GM21360 (cell line): Measurements from ENCODE around the gene GRID1.

Source experiments
- ATAC-seq: cut with Tn5 transposase; IDR thresholded peaks from one replicate; pipeline ENCODE4 v1.9.1; 2021; ENCODE audit warnings: mild to moderate bottlenecking, moderate library complexity; ENCODE audit not compliant: unreplicated experiment

Gene GRID1

DNA sequence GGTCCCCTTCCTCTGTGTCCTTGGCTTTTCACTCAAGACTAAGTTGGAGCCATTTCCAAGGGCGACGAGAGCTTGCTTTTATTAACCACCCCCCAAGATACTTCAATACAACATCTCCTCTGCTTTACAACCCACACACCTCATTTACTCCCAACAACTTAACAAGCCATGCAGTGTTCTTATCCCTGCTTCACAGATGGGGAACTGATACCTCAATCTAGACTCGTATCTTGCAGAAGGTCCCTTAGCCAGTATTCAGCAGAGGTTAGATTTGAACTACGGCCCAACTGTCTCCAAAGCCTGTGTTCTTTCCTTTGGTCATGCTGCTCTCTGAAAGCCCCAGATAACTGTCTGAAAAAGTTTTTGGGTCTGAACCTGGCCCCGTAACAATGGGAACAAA lies 444.8 kb downstream of the GRID1 start:
- ATAC-seq, result no peak

DNA sequence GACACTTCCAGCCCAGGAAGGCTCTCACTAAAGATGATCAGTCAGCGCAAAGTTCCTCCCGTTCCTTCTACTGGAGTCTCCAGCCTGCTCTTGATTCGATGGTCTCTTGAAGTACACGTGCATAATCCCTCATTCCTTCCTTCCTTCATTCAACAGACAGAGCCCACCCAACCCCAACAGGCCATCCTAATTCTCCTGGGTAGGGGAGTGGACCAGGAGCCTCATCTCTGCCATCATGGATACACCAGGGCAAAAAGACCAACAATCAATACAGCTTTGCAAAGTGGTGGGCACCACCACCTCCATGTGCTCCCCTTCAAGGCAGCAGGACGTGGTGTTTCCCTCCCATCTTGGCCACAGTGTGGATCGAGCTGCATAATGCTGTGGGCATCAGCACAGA lies 446.3 kb downstream of the GRID1 start:
- ATAC-seq, result no peak

DNA sequence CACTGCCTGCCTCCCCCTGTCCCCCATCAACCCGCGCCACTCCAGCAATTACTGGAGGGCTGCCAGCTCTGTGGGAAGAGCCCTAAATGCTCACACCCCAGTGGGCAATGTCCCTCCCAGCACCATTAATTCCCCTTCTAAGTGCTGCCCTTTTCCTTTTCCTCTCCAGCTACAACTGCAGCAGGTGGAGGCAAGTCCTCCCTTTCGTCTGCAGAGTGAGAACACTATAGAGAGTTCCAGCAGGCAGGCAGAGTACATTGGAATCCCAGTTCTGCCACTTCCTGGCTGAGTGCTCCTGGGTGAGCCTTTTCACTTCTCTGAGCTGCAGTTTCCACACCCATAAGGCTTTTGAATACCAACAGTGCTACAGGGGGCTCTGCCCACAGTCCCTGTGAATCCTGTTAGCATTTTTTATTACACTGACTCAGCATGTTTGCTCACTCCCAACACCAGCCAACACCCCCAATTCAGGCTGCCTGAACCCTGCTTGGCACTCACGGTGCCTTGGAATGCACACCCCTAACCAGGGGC lies 447.0 kb downstream of the GRID1 start:
- no peak for ATAC-seq

DNA sequence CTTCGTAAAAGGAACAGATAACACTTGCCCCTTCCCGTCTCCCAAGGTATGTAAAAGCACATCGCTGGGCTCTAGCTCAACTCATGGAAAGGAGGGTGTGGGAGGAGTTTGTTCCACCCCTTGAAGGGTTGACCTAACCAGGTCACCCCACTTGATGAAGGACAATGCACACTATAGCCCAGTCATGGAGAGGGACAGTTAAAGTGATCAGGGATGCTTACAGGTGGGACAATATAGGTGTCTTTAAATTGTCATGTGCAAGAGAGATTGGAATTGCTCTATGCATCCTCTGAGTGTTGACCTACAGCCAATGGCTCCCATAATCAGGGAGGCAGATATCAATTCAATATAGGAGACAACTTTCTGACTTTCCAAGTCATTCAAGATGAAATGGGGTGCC lies 448.2 kb downstream of the GRID1 start:
- ATAC-seq, result no peak

DNA sequence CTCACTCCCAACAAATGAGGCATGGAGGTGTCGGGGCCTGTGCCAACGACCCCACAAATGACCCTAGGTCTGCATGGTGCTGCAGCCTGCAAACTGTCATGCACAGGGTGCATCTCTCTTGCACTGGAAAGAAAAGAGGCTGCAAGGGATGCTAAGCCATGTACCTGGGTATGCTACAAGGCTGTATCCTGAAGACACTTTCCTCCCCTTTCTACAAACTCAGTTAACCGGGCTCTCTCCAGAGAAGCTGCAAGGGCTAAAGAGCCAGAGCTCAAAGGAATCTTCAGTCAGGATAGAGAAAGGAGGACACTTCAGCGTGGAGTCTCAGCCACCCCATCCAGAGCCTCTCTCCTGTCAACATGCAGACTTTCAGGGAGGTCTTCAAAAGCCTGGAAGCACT lies 449.0 kb downstream of the GRID1 start:
- no peak for ATAC-seq

DNA sequence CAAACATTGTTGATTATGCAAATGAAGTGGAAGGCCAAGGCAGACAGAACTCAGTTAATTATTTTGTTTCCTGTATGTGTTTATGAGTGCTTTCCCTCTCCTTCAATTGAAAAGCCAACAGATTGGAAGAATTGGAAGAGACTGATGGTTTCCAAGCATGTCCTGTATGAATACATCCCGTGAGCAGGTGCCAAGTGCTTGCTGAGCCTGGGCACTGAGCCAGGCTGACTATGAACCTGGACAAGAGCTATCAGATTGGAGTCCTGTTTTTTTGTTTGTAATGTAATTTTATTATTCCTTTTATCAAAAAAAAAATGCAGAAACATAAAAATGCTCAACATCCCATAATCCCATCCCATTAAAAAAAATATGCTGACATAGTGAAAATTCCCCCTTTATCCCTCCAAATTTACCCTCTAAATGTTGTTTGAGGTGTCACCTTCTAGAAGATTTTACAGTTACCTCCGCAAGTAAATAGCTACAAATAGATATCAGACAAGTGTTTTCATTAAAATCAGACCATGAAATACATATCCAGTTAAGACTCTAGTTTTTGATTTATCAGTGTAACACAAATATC lies 449.5 kb downstream of the GRID1 start:
- ATAC-seq, result no peak

DNA sequence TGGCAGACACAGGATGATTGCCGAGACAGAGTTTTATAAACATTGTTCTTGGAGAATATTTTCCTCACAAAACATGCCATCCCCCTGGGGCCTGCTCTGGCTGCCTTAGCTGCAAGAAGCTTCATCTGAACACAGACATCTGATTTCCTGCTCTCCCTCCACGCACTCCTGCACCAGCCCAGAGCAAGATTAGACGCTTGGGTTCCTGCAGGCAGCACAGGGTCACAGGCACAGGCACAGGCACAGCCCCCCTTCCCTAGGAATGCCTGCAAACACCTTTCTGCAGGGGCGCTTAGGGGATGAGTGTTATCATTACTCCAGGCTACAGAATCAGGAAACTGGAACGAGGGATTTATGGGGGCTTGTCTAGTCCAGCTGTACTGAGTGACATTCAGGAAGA lies 450.3 kb downstream of the GRID1 start:
- no peak for ATAC-seq

DNA sequence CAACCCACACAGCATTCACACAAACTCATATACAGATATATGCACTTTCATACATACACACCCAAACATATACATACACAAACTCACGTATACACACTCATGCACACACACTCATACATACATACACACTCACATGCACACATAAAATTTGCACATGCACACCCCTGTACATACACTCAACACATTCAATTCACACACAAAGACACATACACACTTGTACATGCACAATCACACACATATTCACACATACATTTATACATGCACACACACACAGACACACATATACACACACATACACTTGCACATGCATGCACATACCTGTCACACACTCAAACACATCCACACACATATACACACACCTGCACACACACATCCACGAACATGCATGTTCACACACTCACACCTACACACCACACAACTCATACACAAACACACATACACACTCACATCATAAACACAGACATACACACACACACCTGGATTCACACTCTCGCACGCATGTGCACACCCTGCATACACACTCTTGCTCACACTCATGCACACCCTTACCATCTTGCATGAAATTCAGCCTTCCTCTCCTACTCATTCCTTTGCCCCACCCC lies 451.2 kb downstream of the GRID1 start:
- no peak for ATAC-seq

DNA sequence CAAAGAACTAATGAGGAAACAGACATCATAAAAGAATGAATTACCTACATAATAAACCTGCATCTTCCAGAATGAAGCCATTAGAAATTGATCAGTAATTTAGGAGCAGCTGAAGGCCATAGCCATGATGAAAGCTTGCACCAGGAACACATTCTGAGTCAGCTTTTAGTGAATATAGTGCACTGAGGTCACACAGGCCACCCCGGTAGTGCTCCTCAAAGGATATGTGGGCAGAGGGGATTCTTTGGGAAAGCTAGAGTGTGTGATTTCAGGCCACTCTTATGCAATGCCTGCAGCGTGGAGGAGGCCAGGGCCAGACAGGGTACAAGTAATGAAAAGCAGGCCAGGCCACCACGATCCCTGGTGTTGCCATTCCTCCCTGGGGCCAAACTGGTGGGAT lies 451.9 kb downstream of the GRID1 start:
- ATAC-seq, result no peak

DNA sequence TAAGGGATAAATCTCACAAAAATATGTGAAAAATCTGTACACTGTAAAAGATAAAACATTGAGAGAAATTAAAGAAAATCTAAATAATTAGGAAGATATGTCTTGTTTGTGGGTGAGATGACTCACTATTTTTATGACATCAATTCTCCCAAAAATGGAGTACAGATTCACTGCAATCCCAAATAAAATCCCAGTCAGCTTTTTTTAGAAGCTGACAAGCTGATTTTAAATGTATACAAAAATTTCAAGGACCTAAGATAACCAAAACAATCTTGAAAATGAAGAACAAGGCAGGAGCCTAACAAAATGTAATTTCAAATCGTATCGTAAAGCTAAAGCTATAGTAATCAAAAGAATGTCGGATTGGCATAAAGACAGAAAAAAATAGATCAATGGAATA lies 458.1 kb downstream of the GRID1 start:
- no peak for ATAC-seq

DNA sequence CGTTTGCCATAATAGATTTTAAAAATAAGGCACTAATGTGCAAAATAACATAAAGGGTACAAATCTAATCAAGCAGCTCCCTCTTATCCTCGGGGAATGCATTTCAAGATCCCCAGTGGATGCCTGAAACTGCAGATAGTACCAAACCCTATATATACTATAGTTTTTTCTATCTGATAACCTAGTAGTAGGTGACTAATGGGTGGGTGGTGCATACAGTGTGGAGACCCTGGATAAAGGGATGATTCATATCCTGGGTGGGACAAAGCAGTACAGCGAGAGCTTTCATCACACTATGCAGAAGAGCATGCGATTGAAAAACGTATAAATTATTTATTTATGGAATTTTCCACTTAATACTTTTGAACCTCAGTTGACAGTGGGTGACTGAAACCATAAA lies 464.5 kb downstream of the GRID1 start:
- ATAC-seq, result no peak

DNA sequence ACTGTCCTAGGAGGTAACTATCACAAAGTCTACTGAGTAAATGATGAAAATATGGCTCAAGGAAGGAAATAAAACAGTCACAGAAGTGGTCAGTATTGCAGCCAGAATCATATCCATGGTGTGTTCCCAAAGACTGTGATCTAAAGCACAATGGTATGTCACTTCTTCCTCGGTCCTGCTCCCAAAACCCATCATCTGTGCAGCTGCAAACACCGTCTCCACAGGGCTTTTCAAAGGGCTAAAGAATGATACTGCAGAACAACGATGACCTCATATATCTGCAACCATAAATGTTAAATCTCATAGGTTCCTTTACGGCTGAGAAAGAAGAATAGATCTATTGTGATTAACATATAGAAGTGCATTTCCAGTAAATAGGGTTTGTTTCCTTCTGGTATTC lies 465.0 kb downstream of the GRID1 start:
- ATAC-seq, result no peak

DNA sequence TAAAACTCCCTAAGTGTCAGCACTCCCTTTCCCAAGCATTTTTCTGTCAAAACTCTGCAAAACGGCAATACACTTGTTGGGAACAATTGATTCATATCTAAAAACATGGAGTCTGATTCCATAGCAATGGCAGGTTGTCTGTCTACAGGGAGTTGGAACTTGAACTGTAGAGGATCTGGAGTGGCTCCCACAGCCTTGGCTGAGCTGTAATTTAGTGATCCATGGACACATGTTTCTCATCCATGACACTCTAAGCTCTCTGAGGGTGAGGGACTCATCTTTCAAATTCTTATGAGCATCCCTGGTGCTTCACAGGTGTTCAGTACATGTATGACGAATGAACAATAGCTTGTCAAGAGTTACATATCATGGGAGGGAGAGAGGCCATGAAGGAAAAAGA lies 466.1 kb downstream of the GRID1 start:
- no peak for ATAC-seq

DNA sequence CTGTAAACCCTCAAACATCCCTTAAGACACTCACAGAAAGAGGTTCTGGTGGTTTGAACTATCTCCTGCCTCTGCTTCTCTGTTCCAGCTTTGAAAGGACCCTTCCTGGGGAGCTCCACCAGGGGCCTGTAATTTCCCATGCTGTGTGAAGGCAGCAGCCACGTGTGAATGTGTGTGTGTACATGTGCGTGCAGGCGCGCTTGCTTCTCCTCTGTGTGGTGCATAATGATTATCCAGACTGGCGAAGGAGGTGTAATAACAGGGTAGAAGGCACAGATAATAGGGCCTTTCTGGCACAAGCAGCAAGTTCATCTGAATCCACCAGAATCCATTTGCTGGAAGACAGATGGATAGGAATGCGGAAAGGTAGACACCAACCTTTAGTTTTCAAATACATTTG lies 466.5 kb downstream of the GRID1 start:
- ATAC-seq, result no peak

DNA sequence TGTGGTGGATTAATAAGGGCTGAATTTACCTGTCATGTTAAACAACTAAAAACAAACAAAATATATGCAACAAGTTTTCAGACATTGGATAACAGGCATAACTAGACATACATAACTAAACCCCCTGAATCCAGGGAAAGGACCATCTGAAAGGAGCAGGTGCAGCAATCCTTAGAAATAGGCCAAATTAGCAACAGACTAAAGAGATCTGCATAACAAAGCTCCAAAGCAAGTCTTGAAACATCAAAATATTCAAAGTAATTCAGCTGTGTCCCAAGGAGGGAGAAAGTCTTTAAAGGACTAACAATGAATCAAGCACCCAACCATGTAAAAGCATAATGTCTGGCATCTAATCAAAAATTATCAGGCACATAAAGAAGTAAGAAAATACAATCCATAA lies 475.1 kb downstream of the GRID1 start:
- ATAC-seq, result no peak

DNA sequence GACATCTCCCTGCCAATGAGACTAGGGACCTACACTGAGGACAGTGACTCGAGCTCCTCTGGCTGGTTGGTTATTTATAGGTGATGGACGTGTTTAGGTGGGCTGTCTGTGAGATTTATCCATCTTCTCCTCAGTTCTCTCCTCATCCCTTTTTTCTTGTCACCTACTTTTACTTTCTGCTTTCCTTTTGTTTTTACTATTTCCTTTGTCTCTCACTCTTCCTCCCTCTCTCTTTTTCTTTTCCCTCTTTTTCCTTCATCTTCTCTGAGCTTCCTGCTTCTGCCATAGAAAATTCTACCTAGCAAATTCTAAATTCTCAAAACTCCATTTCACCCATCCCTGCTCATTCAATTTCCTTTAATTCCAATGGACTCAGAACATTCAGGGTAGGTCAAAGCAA lies 478.0 kb downstream of the GRID1 start:
- no peak for ATAC-seq

DNA sequence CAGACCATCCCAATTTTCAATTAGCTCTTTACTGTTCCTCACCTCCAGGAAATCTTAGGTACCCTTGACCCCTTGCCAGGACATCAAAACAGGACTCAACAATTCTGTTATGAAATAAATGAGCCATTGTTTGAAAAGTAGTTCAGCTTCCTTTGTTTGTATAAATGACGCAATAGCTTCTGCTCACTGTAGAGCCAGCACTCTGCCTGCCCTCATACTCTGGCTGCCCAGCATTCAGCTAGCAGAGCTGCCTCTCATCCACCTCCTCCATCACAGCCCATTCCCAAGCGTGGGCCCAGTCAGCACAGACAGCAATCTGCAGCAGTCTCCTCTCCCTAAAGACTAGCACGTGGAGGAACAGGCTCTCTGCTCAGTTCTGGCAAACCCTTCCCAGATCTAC lies 478.6 kb downstream of the GRID1 start:
- no peak for ATAC-seq

DNA sequence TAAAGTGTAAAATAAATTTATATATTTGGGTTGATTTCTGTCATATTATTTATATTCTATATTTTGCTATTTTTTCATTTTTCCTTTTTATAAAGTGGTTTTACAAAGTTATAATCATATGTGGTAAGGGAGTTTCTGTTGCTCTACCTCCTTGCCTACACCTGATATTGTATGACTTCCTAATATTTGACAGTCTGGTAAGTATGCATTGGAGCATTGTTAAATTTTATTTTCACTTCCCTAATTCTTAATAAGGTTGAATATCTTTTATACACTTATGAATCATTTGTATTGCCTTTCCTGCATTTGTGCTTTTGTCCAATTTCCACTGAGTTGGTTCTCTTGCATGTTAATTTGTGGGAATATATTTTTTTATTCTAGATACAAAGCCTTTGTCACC lies 492.4 kb downstream of the GRID1 start:
- no peak for ATAC-seq

DNA sequence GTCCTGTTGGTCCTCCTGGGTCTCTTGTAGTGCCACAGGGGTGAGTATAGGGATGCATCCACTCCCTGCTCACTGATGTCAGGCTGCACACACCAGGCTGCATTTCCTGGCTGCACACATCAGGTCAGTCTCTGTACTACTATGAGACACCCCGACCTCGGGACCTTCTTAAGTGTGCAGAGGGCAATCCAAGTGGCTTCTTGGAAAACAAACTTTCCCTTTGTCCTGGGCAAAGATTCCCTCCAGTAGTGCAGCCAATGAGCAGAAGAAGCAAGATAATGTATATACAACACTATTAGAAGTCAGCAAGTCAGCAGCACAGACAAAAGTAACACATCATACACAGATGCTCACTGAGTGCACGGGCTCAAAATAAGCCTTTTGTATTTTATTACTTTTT lies 493.5 kb downstream of the GRID1 start:
- ATAC-seq, result no peak

DNA sequence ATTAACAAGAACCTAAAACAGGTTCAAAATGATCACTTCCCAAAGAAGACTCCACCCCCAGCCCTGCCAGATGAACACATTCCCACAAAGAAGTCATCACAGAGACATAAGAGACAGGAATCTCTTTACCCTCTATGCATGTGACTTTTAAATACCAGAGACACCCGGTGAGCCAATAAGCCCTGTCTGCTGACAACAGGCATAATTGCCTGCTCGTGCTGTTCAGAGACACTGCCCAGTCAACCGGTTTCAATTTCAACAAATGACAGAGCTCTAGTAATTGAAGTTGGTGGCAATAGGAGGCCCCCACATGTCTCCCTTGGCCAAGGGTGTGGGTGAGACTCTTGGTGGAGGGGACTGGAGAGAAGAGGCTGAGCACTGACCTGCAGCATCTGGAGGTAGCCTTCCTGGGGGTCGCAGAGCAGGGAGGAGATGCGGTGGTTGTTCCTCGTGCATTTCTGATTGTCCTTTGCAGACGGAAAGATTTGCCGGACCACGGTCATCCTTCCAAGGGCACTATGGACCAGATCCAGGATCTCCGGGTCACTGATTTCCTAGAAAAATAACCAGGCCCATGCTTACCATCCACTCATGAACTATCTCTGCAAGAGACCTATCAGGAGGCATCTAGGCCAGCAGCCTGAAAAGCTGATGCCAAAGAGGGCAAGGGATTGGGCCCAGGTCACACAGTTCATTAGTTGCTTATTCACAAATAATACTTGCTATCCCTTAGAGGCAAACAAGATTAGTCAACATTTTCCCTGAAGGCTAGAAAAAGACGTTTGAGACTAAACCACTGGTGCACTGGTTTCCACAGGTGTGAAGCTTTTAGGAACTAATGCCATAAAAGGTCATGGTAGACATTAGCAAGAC lies 497.7 kb downstream of the GRID1 start:
- no peak for ATAC-seq

DNA sequence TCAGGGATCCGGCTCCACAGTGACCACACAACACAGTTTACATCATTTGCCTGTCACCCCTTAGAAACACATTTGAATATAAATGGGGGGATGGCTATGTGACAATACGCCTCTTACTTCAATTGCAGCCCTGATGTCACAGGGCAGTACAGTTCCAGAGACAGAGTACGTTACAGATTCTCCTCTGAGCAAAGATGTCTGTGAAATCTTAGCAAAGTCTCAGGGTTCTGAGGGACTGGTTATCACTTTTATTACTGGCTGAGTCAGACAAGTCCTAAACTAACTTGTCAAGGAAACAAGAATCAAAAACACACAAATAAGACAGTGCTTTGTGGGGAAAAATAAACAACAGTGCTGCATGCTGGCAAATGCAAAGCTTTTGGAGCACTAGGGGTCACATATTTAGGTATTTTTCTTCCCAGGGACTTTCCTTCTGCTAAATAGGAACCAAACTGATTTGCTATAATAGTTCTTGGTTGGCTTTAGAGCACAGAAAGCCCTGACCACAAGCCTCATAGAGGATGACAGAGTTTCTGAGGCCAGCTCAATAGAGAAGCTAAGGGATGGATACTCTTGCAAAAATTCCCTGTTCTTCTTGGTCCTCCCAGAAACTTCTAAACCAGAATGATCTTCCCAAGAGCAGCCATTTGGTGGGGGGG lies 501.6 kb downstream of the GRID1 start:
- no peak for ATAC-seq

DNA sequence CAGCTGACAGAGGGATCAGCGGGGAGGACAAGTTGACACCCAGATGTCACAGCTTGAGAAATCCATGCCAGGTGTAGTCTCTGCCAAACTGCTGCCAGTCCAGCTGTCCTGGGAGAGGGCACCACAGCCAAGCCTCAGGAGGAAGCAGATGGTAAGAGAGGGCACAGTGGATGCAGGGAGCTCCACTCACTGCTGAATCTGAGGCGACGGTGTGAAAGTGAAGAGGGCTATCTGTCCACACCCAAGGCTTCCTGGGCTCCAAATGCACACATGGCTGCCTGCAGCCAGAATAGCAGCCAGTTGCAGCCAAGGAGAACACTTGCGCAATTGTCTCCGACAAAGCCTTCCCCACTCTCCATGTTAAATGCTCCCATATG lies 502.4 kb downstream of the GRID1 start:
- ATAC-seq, result no peak
